H54 (cell line): ENCODE data around the gene RAB7A.

ENCODE experiments used
- DNase-seq: peaks from one replicate; pipeline ENCODE4 v3.0.0; 2011; ENCODE audit warnings: low spot score, mixed read lengths; ENCODE audit not compliant: insufficient read length
- FAIRE-seq: peaks from 3 replicates; lab custom pipeline; 2011; peaks lifted over from hg19 to GRCh38; lab: Jason Lieb, UNC
- POLR2A ChIP-seq: IDR thresholded peaks from 2 replicates; pipeline ENCODE4 v1.6.1; 2011; ENCODE audit warnings: low read depth, mild to moderate bottlenecking, low read length

Gene RAB7A

GRCh38 chr3:128845778-128846485 lies 119.9 kb downstream of the RAB7A start:
- no peak; the same call in 1 of the 2 replicates for TF ChIP-seq POLR2A
- DNase-seq = peak; percentile 99
- FAIRE-seq = no peak

- no peak for TF ChIP-seq POLR2A
- FAIRE-seq = no peak
- no peak for DNase-seq
These were observed 120.5 kb downstream of the RAB7A start for GRCh38 chr3:128846486-128846891.

DNA sequence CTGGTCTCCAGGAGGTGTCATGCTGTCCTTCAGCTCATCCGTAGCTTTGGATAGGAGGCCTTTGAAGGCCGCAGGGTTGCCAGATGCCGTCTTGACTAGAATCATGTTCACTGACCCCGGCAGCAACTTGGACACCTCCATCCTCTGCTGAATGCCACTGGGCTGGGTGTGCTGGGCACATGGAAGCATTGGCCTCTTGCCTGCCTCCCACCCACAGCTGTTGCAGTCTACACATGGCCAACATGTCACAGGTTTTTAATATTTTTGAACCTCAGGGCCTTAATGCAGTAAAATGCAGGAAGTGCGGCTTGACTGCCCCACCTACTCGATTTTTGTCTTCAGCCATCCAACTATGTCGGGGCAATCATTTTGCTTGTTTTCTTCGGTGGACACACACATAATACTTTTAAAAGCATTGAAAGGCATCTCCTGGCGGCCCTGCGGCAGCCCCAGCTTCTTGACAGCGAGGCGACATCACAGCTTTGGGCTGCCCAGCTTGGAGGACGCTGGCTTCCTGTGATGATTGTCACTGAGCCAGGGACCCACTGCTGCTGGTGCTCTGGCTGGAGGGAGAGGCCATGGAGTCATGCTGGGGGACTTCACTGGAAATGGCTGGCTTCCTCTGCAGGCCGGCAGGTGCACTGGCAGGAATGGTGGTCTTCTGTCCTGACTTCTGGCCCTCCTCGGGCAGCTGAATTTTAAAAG lies 121.8 kb downstream of the RAB7A start:
- no peak for TF ChIP-seq POLR2A
- FAIRE-seq = no peak
- DNase-seq = no peak

DNA sequence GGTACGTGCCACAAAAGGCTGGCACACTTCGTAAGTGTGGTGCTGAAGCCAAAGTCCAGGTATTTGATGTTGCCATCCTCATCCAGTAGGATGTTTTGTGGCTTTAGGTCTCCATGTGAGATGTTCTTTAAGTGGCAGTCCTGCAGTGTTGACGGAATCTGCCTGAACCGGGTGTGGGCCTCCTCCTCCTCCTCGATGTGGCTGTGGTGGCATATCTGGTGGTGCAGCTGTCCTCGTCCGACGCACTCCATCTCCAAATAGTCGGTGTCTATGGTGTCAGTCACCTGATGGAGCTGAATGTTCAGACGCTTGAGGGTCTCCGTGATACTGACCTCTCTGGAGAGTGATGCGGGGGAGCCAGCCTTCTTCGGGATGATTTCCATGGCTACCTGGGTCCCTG lies 123.0 kb downstream of the RAB7A start:
- no peak for TF ChIP-seq POLR2A
- FAIRE-seq = no peak
- DNase-seq = no peak

DNA sequence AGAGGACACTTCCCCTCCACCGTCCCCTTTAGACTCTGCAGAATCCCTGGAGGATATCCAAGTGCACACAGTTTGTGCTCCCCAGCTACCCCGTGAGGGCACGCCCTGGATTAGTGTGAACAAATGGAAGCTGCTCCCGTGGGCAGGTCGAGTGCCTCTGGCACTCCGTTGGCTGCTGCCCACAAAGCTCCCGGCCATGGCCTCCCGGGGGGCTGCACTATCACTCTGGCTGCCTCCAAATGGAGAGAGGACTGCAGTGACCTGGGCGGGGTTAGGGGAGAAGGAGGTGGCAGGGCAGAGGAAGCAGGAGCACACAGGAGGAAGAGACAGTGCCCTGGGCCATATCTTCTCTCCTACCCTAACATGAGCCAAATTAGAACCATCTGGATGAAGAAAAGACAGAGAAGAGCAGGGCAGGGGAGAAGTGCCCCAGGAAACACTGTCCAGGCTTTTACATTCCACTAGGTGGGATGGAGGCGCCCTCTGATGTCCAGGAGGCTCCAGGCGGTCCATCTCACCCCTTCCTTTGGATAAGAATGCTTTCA lies 124.0 kb downstream of the RAB7A start:
- no peak for FAIRE-seq
- DNase-seq = no peak
- no peak for TF ChIP-seq POLR2A

DNA sequence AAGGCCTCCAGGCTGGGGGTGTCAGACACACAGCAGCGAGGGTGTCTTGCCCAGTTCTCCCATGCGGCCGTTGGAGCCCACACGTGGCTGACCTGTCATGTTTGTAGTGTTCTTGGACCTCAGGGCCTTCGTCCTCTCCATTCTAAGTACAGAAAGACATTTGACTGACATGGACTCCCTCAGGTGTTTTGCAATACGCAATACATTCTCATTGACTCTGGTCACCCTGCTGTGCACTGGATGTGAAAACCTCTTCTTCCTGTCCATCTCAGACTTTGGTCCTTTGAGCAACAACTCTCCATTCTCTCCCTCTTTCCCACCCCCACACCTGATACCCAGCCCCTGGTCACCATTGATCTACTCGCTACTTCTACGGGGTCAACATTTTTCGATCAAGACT lies 124.6 kb downstream of the RAB7A start:
- TF ChIP-seq POLR2A = no peak
- no peak for FAIRE-seq
- no peak for DNase-seq

GRCh38 chr3:128851601-128852000 lies 125.6 kb downstream of the RAB7A start:
- no peak for FAIRE-seq
- no peak for DNase-seq
- no peak for TF ChIP-seq POLR2A

DNA sequence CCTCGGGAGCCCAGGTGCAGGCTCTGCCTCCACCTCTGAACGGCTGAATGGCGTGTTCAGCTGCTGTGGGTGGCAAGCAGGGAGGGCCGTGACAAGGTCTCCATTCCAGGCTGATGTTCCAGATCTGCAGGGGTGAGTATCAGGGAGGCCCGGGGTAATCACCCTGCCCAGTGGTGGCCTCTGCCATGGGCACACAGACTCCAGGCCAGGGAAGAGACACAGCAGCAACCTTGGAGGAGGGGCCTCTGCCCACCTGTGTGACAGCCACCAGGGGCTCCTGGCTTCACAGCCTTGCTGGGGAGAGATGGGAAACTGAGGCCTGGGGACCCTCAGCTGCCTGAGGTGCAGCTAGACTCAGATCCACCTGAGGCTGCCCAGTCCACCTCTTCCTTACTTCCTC lies 127.8 kb downstream of the RAB7A start:
- DNase-seq (no peak), FAIRE-seq (no peak)
- TF ChIP-seq POLR2A = no peak

- no peak for FAIRE-seq
- TF ChIP-seq POLR2A = no peak
- no peak for DNase-seq
These were observed 128.5 kb downstream of the RAB7A start for GRCh38 chr3:128854475-128854874.

DNA sequence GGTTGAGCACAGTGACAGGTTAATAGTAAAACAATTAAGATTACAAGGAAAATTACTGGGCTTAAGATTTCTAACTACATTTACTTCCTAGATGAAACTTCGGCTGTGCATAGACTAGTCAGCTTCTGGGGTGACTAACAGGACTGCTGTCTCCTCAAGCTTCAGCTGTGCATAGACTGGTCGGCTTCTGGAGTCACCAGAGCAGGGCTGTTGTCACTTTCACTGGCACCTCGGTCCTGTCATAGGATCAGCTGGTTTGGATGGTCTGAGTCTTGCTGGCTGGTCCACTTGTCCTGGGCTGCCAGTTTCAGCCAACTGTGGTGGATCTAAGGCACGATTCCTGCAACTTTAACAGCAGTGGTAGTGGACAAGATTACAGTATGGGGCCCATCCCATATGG lies 129.6 kb downstream of the RAB7A start:
- no peak for FAIRE-seq
- no peak for DNase-seq
- TF ChIP-seq POLR2A = no peak

GRCh38 chr3:128858167-128858566 lies 132.2 kb downstream of the RAB7A start:
- FAIRE-seq (no peak), DNase-seq (no peak)
- no peak for TF ChIP-seq POLR2A

- DNase-seq (no peak), FAIRE-seq (no peak)
- no peak for TF ChIP-seq POLR2A
These were observed 133.6 kb downstream of the RAB7A start for GRCh38 chr3:128859630-128860029.

DNA sequence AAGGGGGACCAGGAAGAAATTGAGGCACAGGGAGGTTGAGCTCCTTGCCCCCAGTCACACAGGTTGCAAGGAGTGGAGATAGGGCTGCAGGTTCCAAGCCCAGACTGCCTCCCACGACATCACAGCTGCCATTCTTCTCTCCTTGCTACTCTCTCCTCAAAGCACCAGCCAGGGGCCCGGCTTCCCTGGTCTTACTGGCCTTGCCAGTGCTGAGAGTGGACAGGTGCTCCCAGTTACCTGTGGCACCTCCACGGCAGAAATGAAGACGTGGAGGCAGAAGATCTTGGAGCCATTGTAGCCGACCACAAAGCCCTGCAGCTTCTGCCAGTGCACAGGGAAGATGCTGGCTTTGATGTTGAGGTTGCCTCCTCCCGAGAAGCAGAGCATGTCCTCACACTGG lies 135.5 kb downstream of the RAB7A start:
- no peak for FAIRE-seq
- no peak for TF ChIP-seq POLR2A
- DNase-seq = no peak

DNA sequence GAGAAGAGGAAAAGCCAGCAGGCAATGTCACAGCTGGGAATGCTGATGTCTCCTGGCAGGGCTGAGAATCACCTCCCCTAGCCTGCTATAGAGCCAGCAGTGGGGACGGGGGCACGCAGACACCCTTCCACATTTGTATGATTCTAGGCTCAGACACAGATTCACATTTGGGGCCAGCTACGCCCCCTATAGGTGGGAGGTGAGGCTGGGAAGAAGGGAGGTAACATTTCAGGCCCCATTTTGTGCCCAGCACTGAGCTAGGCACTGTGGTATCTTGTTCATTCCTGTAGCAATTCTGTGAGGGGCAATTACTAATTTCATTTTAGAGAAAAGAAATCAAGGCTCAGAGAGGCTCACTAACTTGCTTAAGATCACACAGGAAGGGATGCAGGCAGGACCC lies 137.6 kb downstream of the RAB7A start:
- DNase-seq = no peak
- FAIRE-seq = no peak
- TF ChIP-seq POLR2A = no peak
